Upper lobe of right lung (tissue), 1 donor: ENCODE results near the gene AMPH. TPM values are rescaled to one million over a fixed set of nuclear protein-coding genes. Genes with fewer than 3 reads are reported as not detected.

ENCODE experiments used
- ATAC-seq: fragments of 200-7000 bp; cut with Tn5 transposase; one replicate; pipeline ENCODE4 v1.9.1; 2020; ENCODE audit warnings: mild to moderate bottlenecking, moderate library complexity
- DNase-seq: peaks from one replicate; pipeline ENCODE4 v3.0.0-alpha.2; 2020
- H3K27ac ChIP-seq: fragments of 200-600 bp; one replicate; pipeline ENCODE4 v1.8.0; 2022
- H3K27me3 ChIP-seq: fragments of 200-600 bp; one replicate; pipeline ENCODE4 v1.8.0; 2022; ENCODE audit warnings: mild to moderate bottlenecking
- H3K36me3 ChIP-seq: fragments of 200-600 bp; one replicate; pipeline ENCODE4 v1.8.0; 2022
- H3K4me1 ChIP-seq: fragments of 200-600 bp; one replicate; pipeline ENCODE4 v1.8.0; 2022
- H3K4me3 ChIP-seq: fragments of 200-600 bp; one replicate; pipeline ENCODE4 v1.8.0; 2022; ENCODE audit warnings: mild to moderate bottlenecking
- H3K9me3 ChIP-seq: fragments of 200-600 bp; one replicate; pipeline ENCODE4 v1.8.0; 2022
- CTCF ChIP-seq: fragments of 200-600 bp; IDR thresholded peaks from one replicate; pipeline ENCODE4 v1.8.0; 2022; ENCODE audit warnings: antibody characterized with exemption
- intact Hi-C: fragments of 100-400 bp; cut with DNase I; formaldehyde crosslinking; loops from one replicate; pipeline ENCODE4 v1.11.0; 2022
- total RNA-seq: library from RNA; stranded (reverse); fragmentation: NEBNext Ultra II Directional; extraction: Animal tissue kit (Norgen Biotek cat#: 25700); gene quantifications from one replicate; pipeline ENCODE4 v1.2.1, GENCODE V29; 2021
- donor health status: DM: no; HTN: yes; CAD: no; lungs with severe emphysema.

Gene AMPH
- total RNA-seq, 1 donor from 2014 or later: 0.58 TPM

DNA sequence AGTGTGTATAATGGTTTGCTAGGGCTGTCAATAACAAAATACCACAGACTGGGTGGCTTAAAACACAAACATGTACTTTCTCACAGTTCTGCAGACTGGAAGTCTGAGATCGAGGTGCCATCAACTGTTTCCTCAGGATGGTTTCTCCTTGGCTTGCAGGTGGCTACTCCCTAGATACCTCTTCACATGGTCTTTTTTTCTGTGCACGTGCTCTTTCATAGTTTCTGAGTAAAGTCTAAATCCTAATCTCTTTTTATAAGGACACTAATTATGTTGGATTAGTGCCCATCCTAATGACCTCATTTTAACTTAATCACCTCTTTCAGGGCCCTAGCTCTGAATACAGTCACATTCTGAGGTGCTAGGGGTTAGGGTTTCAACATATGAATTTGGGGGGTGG is 65.9 kb downstream of the AMPH start:
- Histone ChIP-seq H3K36me3 (no peaks in the 10 kb centered on the region), H3K27me3 (no peaks in the 10 kb centered on the region), H3K27ac (no peak overlapping the region), H3K4me1 (no peaks in the 10 kb centered on the region), H3K9me3 (no peaks in the 10 kb centered on the region), H3K4me3 (no peak overlapping the region)
- ATAC-seq (no peak), DNase-seq (no peak)
- no peak for TF ChIP-seq CTCF
- intact Hi-C loops: no loop called here

DNA sequence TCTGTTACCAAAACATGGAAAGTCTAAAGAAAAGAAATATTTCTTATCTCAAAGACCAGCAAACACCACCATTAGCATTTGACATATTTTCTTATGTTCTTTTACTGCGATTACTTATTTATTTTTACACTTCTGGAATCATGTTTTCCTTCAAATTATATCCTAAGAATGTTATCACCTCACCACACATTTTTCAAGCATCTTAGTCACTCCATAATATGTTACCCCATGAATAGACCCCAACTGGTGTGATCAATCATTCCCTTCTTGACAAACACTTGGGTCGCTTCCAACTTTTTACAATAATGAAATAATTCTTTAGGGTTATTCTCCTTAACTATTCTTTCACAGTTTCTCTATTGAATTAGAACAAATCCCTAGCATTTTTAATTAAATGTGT is 67.4 kb downstream of the AMPH start:
- no peaks in the 10 kb centered on the region for H3K9me3 ChIP-seq
- ATAC-seq (no peak), DNase-seq (no peak)
- no peaks in the 10 kb centered on the region for H3K27me3 ChIP-seq
- H3K36me3 ChIP-seq: no peaks in the 10 kb centered on the region
- H3K27ac ChIP-seq: no peak overlapping the region
- TF ChIP-seq CTCF: no peak
- intact Hi-C loops: no loop called here
- no peaks in the 10 kb centered on the region for H3K4me1 ChIP-seq
- no peak overlapping the region for H3K4me3 ChIP-seq

DNA sequence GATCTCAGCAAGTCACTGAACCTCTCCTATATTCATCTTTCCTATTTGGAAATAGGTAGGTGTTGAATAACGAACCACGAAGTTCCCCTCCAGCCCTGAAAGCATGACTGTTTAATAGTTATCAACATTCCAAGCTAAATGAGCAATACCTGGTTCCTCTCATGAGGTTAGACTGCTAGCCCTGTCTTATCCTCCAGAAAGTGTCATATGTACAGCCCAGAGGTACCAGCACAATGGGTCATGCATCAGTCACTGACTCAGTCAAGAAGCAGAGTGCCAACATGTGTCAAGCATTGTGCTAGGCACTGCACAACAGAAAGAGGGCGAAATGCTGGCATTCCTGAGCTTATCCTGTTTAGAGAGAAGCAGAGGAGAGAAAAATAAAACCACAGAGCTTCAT is 70.0 kb downstream of the AMPH start:
- no peak for ATAC-seq
- H3K4me1 ChIP-seq: no peaks in the 10 kb centered on the region
- no peaks in the 10 kb centered on the region for H3K36me3 ChIP-seq
- intact Hi-C loops: no loop called here
- no peaks in the 10 kb centered on the region for H3K27me3 ChIP-seq
- no peak overlapping the region for H3K4me3 ChIP-seq
- no peaks in the 10 kb centered on the region for H3K9me3 ChIP-seq
- no peak for TF ChIP-seq CTCF
- no peak overlapping the region for H3K27ac ChIP-seq
- DNase-seq: no peak

DNA sequence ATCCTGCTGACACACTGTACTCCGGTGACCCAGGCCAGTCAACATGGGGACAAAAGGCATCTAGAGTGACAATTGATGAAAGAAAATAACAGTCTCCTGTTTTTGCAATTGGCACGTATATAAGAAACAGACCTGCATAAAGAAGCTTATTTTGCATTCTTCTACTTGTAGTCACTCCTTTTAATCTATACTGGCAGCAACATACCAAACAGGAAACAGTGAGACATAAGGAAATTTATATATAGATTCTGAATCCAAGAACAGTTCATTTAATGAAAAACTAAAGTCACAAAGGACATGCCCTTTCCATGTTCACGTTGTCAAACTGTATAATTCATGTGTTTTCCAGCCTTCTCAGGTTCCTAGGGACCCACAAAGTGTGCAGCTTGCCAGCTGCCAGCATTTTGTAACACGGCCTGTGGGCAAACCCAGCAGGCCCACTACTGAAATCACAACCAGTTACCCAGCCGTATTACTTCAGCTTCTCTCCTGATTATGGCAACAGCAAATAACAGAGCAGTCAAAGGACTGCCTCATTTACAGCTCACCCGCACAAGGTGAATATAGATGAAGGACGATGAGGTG is 72.3 kb downstream of the AMPH start:
- Histone ChIP-seq H3K27ac (no peak overlapping the region), H3K27me3 (no peaks in the 10 kb centered on the region), H3K4me1 (no peaks in the 10 kb centered on the region), H3K9me3 (no peaks in the 10 kb centered on the region), H3K4me3 (no peak overlapping the region), H3K36me3 (no peaks in the 10 kb centered on the region)
- DNase-seq (no peak), ATAC-seq (no peak)
- TF ChIP-seq CTCF: no peak
- intact Hi-C loops: no loop called here

- Histone ChIP-seq H3K27me3 (no peaks in the 10 kb centered on the region), H3K4me3 (no peak overlapping the region), H3K9me3 (no peaks in the 10 kb centered on the region), H3K4me1 (no peaks in the 10 kb centered on the region), H3K36me3 (no peaks in the 10 kb centered on the region), H3K27ac (no peak overlapping the region)
- ATAC-seq (no peak), DNase-seq (no peak)
- intact Hi-C loops: no loop called here
- TF ChIP-seq CTCF: no peak
Measured at GRCh38 chr7:38554586-38554985, 76.6 kb downstream of the AMPH start.

DNA sequence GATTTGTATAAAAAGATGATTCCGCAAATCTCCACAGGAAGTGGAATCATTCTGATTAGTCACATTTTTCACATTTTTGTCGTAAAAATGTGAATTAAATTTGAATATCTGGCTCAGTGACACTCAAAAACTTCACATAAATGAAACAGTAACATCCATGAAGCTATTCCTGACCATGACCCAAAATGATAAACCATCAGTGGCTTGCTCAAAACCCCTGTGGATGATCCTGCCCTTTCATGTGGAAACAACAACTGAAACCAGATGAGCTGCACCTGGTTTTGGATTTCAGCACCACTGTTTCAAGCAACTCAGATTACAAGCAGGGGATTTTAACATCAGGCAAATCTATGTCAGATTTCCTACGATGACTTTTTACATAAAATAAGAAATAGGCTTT is 80.3 kb downstream of the AMPH start:
- Histone ChIP-seq H3K9me3 (no peaks in the 10 kb centered on the region), H3K4me3 (no peak overlapping the region), H3K4me1 (no peaks in the 10 kb centered on the region), H3K36me3 (no peaks in the 10 kb centered on the region), H3K27ac (no peak overlapping the region), H3K27me3 (no peaks in the 10 kb centered on the region)
- DNase-seq (no peak), ATAC-seq (no peak)
- TF ChIP-seq CTCF: no peak
- intact Hi-C loops: no loop called here
